AG09309 (cell line): Measurements from ENCODE around the gene SUPT20HL2.
"Not testable (repeated sequence)": the region's sequence is repeated elsewhere in the genome, so short reads cannot be mapped to it uniquely, and the experiment has no call there.

Experiments used
- DNase-seq: peaks from one replicate; pipeline ENCODE4 v3.0.0-alpha.2; 2010; ENCODE audit warnings: low read depth
- H3K4me3 ChIP-seq: 2 replicates; pipeline ENCODE4 v1.5.1; 2011; ENCODE audit warnings: mild to moderate bottlenecking, low read depth, low read length, moderate library complexity; ENCODE audit not compliant: control insufficient read depth
- CTCF ChIP-seq: IDR thresholded peaks from 2 replicates; pipeline ENCODE4 v1.5.1; 2011; ENCODE audit warnings: mild to moderate bottlenecking, low read depth, low read length, inconsistent platforms; ENCODE audit not compliant: insufficient read depth, control insufficient read depth; ENCODE audit errors: missing control alignments

Gene SUPT20HL2

GRCh38 chrX:24332878-24333277 lies 19.0 kb upstream of the SUPT20HL2 start:
- DNase-seq = no peak
- no peak for TF ChIP-seq CTCF
- no peak overlapping the region for H3K4me3 ChIP-seq

GRCh38 chrX:24325231-24325630 lies 11.4 kb upstream of the SUPT20HL2 start:
- no peak overlapping the region for H3K4me3 ChIP-seq
- no peak for DNase-seq
- TF ChIP-seq CTCF = no peak

- DNase-seq = no peak
- TF ChIP-seq CTCF = no peak
- H3K4me3 ChIP-seq = no peak overlapping the region
Measured at GRCh38 chrX:24321741-24322395, 8.0 kb upstream of the SUPT20HL2 start.

- H3K4me3 ChIP-seq = no peak overlapping the region
- DNase-seq = no peak
- no peak for TF ChIP-seq CTCF
Measured at GRCh38 chrX:24317567-24317966, 3.7 kb upstream of the SUPT20HL2 start.

- TF ChIP-seq CTCF = no peak
- H3K4me3 ChIP-seq = no peak overlapping the region
- DNase-seq = no peak
Measured at GRCh38 chrX:24316111-24316510, 2.2 kb upstream of the SUPT20HL2 start.

GRCh38 chrX:24312249-24312607 lies 1.6 kb downstream of the SUPT20HL2 start:
- not testable (repeated sequence) for H3K4me3 ChIP-seq, DNase-seq

GRCh38 chrX:24311507-24312248 lies 2.2 kb downstream of the SUPT20HL2 start:
- H3K4me3 ChIP-seq, DNase-seq: not testable (repeated sequence)

GRCh38 chrX:24310916-24311315 lies 3.0 kb downstream of the SUPT20HL2 start:
- H3K4me3 ChIP-seq, DNase-seq: not testable (repeated sequence)

GRCh38 chrX:24309580-24310374 lies 4.1 kb downstream of the SUPT20HL2 start:
- not testable (repeated sequence) for DNase-seq, H3K4me3 ChIP-seq

GRCh38 chrX:24308803-24309202 lies 5.1 kb downstream of the SUPT20HL2 start:
- DNase-seq, H3K4me3 ChIP-seq: not testable (repeated sequence)
